PC-3 (cell line): ENCODE measurements around the gene METRN. TPM values are rescaled to one million over a fixed set of nuclear protein-coding genes. Genes with fewer than 3 reads are reported as not detected.
"Not testable (repeated sequence)": the region's sequence is repeated elsewhere in the genome, so short reads cannot be mapped to it uniquely, and the experiment has no call there.

Experiments
- ATAC-seq: fragments of 200-7000 bp; cut with Tn5 transposase; 2 replicates; pipeline ENCODE4 v1.9.1; 2020; ENCODE audit warnings: mild to moderate bottlenecking, moderate library complexity
- BruUV-seq: library from RNA; stranded (reverse); fragments of 400-500 nt; replicated peaks from 2 replicates; lab custom pipeline; 2021; lab: Mats Ljungman, UMichigan
- CTCF ChIA-PET: fragments of 300-600 bp; sonication (Branson Sonifier 250); formaldehyde crosslinking; loops from one replicate; lab custom pipeline; 2022; ENCODE audit warnings: antibody characterized with exemption; lab: Charles Lee
- POLR2A ChIA-PET: fragments of 300-600 bp; sonication (Branson Sonifier 250); formaldehyde crosslinking; loops from one replicate; lab custom pipeline; 2022; ENCODE audit warnings: antibody characterized with exemption; ENCODE audit not compliant: unreplicated experiment; lab: Charles Lee
- DNase-seq: peaks from one replicate; pipeline ENCODE4 v3.0.0-alpha.2; 2015
- H2AFZ ChIP-seq: fragments of 300-600 bp; sonication (generic); 2 replicates; pipeline ENCODE4 v1.6.0; 2016; ENCODE audit warnings: antibody characterized with exemption, low read length
- H3F3A ChIP-seq: fragments of 300-600 bp; sonication (generic); one replicate; pipeline ENCODE4 v1.6.0; 2017; ENCODE audit warnings: antibody characterized with exemption, low read length, control low read depth, mild to moderate bottlenecking; ENCODE audit not compliant: unreplicated experiment
- H3K27ac ChIP-seq: fragments of 300-600 bp; sonication (generic); 2 replicates; pipeline ENCODE4 v1.5.1; 2016; ENCODE audit warnings: mild to moderate bottlenecking, low read length
- H3K27me3 ChIP-seq: fragments of 300-600 bp; sonication (generic); 2 replicates; pipeline ENCODE4 v1.6.1; 2016; ENCODE audit warnings: low read length, mixed read lengths
- H3K36me3 ChIP-seq: fragments of 300-600 bp; sonication (generic); 2 replicates; pipeline ENCODE4 v1.6.1; 2016; ENCODE audit warnings: low read depth, mixed run types, low read length, mixed read lengths
- H3K4me1 ChIP-seq: fragments of 300-600 bp; sonication (generic); 2 replicates; pipeline ENCODE4 v1.5.1; 2016; ENCODE audit warnings: low read length; ENCODE audit not compliant: insufficient read depth
- H3K4me2 ChIP-seq: fragments of 300-600 bp; sonication (generic); 2 replicates; pipeline ENCODE4 v1.6.0; 2016; ENCODE audit warnings: low read length
- H3K4me3 ChIP-seq: fragments of 300-600 bp; sonication (generic); 2 replicates; pipeline ENCODE4 v1.5.1; 2016; ENCODE audit warnings: mild to moderate bottlenecking, low read length, mixed read lengths
- H3K79me2 ChIP-seq: fragments of 300-600 bp; sonication (generic); 2 replicates; pipeline ENCODE4 v1.6.1; 2017; ENCODE audit warnings: low read length, mixed read lengths
- H3K9ac ChIP-seq: fragments of 300-600 bp; sonication (generic); 2 replicates; pipeline ENCODE4 v1.6.0; 2016; ENCODE audit warnings: mild to moderate bottlenecking, low read length
- H3K9me2 ChIP-seq: fragments of 300-600 bp; sonication (generic); replicated peaks from 2 replicates; pipeline ENCODE4 v1.6.1; 2016; ENCODE audit warnings: mixed run types, low read length, mixed read lengths
- H3K9me3 ChIP-seq: fragments of 300-600 bp; sonication (generic); 2 replicates; pipeline ENCODE4 v1.6.1; 2016; ENCODE audit warnings: low read length, mixed read lengths
- H4K20me1 ChIP-seq: fragments of 300-600 bp; sonication (generic); 2 replicates; pipeline ENCODE4 v1.6.1; 2016; ENCODE audit warnings: low read length, mixed read lengths
- CTCF ChIP-seq: fragments of 300-600 bp; sonication (generic); conservative IDR thresholded peaks from 2 replicates; pipeline ENCODE4 v1.5.1; 2017; ENCODE audit warnings: antibody characterized with exemption, low read depth, mild to moderate bottlenecking, low read length
- EZH2 ChIP-seq: fragments of 300-600 bp; sonication (generic); IDR thresholded peaks from one replicate; pipeline ENCODE4 v1.6.1; 2017; ENCODE audit warnings: antibody characterized with exemption, mild to moderate bottlenecking, low read length; ENCODE audit not compliant: unreplicated experiment
- EZH2phosphoT487 ChIP-seq: fragments of 300-600 bp; sonication (generic); IDR thresholded peaks from 2 replicates; pipeline ENCODE4 v1.6.1; 2018; ENCODE audit warnings: mild to moderate bottlenecking, antibody characterized with exemption, low read length, borderline replicate concordance
- intact Hi-C: fragments of 100-400 bp; cut with micrococcal nuclease; formaldehyde crosslinking; loops from 2 replicates; pipeline ENCODE4 v1.9.0; 2023
- total RNA-seq: library from RNA; depleted of rRNA; stranded (reverse); fragments of >200 nt; gene quantifications from 2 replicates; pipeline ENCODE4 v1.2.3, GENCODE V29; 2014

The METRN gene
- total RNA-seq, 1 experiment from 2014 or later, result 320 TPM

- ATAC-seq (peak; percentile 81), DNase-seq (peak; percentile 86)
- peak within 1 kb of the TSS; percentile 97 for H3K4me2 ChIP-seq
- intact Hi-C loops, result loop anchor here (5.0 kb wide), 1 partner anchor 41 kb away; no protein-coding TSS in a partner anchor
- no peaks in the 10 kb centered on the region for H4K20me1 ChIP-seq
- BruUV-seq, result TSS peak; percentile 70
- H3K4me3 ChIP-seq, result peak within 1 kb of the TSS; percentile 89
- CTCF ChIA-PET, result interaction anchor here (1.0 to 1.1 kb wide), 2 partner anchors 29 to 48 kb away, joined by 3 to 5 read pairs; partner anchors contain the start of genes CHTF18 and RPUSD1
- H2AFZ ChIP-seq, result peak within 1 kb of the TSS; percentile 87
- no peaks in the 10 kb centered on the region for H3K27me3 ChIP-seq
- no peak for TF ChIP-seq EZH2
- TF ChIP-seq CTCF, result peak; percentile 76
- TF ChIP-seq EZH2phosphoT487, result no peak
- no peaks in the 10 kb centered on the region for H3K9me3 ChIP-seq
- peaks cover 5% of the 10 kb centered on the region; the same call in 1 of the 2 replicates for H3K4me1 ChIP-seq
- no peaks in the 10 kb centered on the region for H3F3A ChIP-seq
- H3K79me2 ChIP-seq, result peaks cover 12% of the 10 kb centered on the region
- H3K27ac ChIP-seq, result no peak within 1 kb of the TSS
- POLR2A ChIA-PET, result no interaction called here
- no peaks in the 10 kb centered on the region for H3K36me3 ChIP-seq
- no peaks in the 10 kb centered on the region for H3K9me2 ChIP-seq
- peak within 1 kb of the TSS; percentile 79 for H3K9ac ChIP-seq
Observed at GRCh38 chr16:740764-741505, 26.0 kb downstream of the METRN start, which contains the start of gene CIAO3. TSS of gene CIAO3 (minus strand) at chr16:740997. CDS start at chr16:740985, 12 bp downstream.

GRCh38 chr16:741986-742629, 27.2 kb downstream of the METRN start:
- ChIA-PET POLR2A (no interaction called here), CTCF (interaction anchor here (0.6 kb wide), 1 partner anchor 14 kb away, joined by 12 read pairs; no protein-coding TSS in a partner anchor)
- Histone ChIP-seq H3K4me2 (no peak overlapping the region), H2AFZ (no peak overlapping the region), H3K79me2 (peaks cover 12% of the 10 kb centered on the region), H3K9me2 (no peaks in the 10 kb centered on the region), H3K9ac (no peak overlapping the region), H4K20me1 (no peaks in the 10 kb centered on the region), H3K27me3 (no peaks in the 10 kb centered on the region), H3K27ac (no peak overlapping the region), H3K4me1 (peaks cover 5% of the 10 kb centered on the region; the same call in 1 of the 2 replicates), H3K9me3 (no peaks in the 10 kb centered on the region), H3K4me3 (no peak overlapping the region), H3F3A (no peaks in the 10 kb centered on the region), H3K36me3 (no peaks in the 10 kb centered on the region)
- no peak for TF ChIP-seq EZH2
- no peak for TF ChIP-seq EZH2phosphoT487
- TF ChIP-seq CTCF, result no peak
- DNase-seq (no peak), ATAC-seq (no peak)
- intact Hi-C loops, result loop anchor here (5.0 kb wide), 1 partner anchor 40 kb away; no protein-coding TSS in a partner anchor
- BruUV-seq, result no TSS peak

GRCh38 chr16:742894-743293, 28.0 kb downstream of the METRN start:
- H2AFZ ChIP-seq, H3K9me2 ChIP-seq, H3K27ac ChIP-seq, BruUV-seq, H3K9me3 ChIP-seq, H3K36me3 ChIP-seq, DNase-seq, H3K4me3 ChIP-seq, H3K4me1 ChIP-seq, H3F3A ChIP-seq, H4K20me1 ChIP-seq, H3K9ac ChIP-seq, POLR2A ChIA-PET, H3K4me2 ChIP-seq, H3K27me3 ChIP-seq, ATAC-seq: not testable (repeated sequence)
- peaks cover 12% of the 10 kb centered on the region for H3K79me2 ChIP-seq
- CTCF ChIA-PET, result interaction anchor here (0.6 kb wide), 1 partner anchor 14 kb away, joined by 12 read pairs; no protein-coding TSS in a partner anchor
- intact Hi-C loops, result loop anchor here (5.0 kb wide), 1 partner anchor 39 kb away; no protein-coding TSS in a partner anchor
